CD14-positive monocyte (primary cell): ENCODE data around the gene SNU13. TPM values are rescaled to one million over a fixed set of nuclear protein-coding genes. Genes with fewer than 3 reads are reported as not detected.

Source experiments
- DNase-seq, 3 donors: peaks; one replicate each; pipeline ENCODE4 v3.0.0-alpha.2; 2011 to 2022
- H2AFZ ChIP-seq: 2 replicates; pipeline ENCODE4 v1.6.0; 2012; ENCODE audit warnings: mild to moderate bottlenecking, low read depth, low read length, inconsistent platforms; ENCODE audit not compliant: insufficient read depth, poor library complexity, severe bottlenecking
- H3K27ac ChIP-seq, 2 donors: 1 replicate in 1 of 2; 2 replicates in 1 of 2; pipeline ENCODE4 v1.5.1; 2012 to 2013; ENCODE audit warnings: low read length in 2 of 2, control low read depth in 1 of 2, inconsistent platforms in 1 of 2, low read depth in 1 of 2, mild to moderate bottlenecking in 1 of 2
- H3K27me3 ChIP-seq, 2 donors: one replicate each; pipeline versions ENCODE4 v1.6.0 to v1.6.1; 2011 to 2013; ENCODE audit warnings: low read length in 2 of 2; ENCODE audit not compliant: control insufficient read depth in 2 of 2, insufficient read depth in 2 of 2
- H3K36me3 ChIP-seq, 2 donors: replicated peaks in 1 of 2; 1 replicate in 1 of 2; 2 replicates in 1 of 2; pipeline versions ENCODE4 v1.5.1 to v1.6.1; 2012 to 2013; ENCODE audit warnings: low read length in 2 of 2, control low read depth in 1 of 2, inconsistent platforms in 1 of 2, mild to moderate bottlenecking in 1 of 2; ENCODE audit not compliant: insufficient read depth in 2 of 2, control insufficient read depth in 1 of 2
- H3K4me1 ChIP-seq, 2 donors: 1 replicate in 1 of 2; 2 replicates in 1 of 2; pipeline versions ENCODE4 v1.5.1 to v1.6.1; 2012 to 2013; ENCODE audit warnings: low read length in 2 of 2, control low read depth in 1 of 2, inconsistent platforms in 1 of 2, mild to moderate bottlenecking in 1 of 2, moderate library complexity in 1 of 2; ENCODE audit not compliant: insufficient read depth in 2 of 2, control insufficient read depth in 1 of 2
- H3K4me2 ChIP-seq: replicated peaks from 2 replicates; pipeline ENCODE3; 2012; ENCODE audit warnings: low read length, moderate library complexity, mild to moderate bottlenecking; ENCODE audit not compliant: poor library complexity, severe bottlenecking; ENCODE audit errors: extremely low read depth
- H3K4me3 ChIP-seq, 3 experiments: fragments of 200-600 bp in 1 of 3; sonication (generic) in 1 of 3; replicated peaks in 1 of 3; 1 replicate in 2 of 3; 2 replicates in 1 of 3; pipeline ENCODE4 v1.5.1; 2011 to 2013; ENCODE audit warnings: low read length in 3 of 3, mild to moderate bottlenecking in 3 of 3, control low read depth in 2 of 3, low read depth in 2 of 3, inconsistent platforms in 1 of 3, moderate library complexity in 1 of 3
- H3K79me2 ChIP-seq: 2 replicates; pipeline ENCODE4 v1.6.0; 2012; ENCODE audit warnings: mild to moderate bottlenecking, control low read depth, inconsistent platforms, low read length, moderate library complexity; ENCODE audit not compliant: insufficient read depth
- H3K9ac ChIP-seq: 2 replicates; pipeline ENCODE4 v1.6.0; 2017; ENCODE audit warnings: low read length, mild to moderate bottlenecking; ENCODE audit not compliant: insufficient read depth, poor library complexity, severe bottlenecking
- H3K9me3 ChIP-seq, 2 donors: replicated peaks in 1 of 2; 1 replicate in 1 of 2; 2 replicates in 1 of 2; pipeline versions ENCODE4 v1.5.1 to v1.6.1; 2012 to 2013; ENCODE audit warnings: low read length in 2 of 2, control low read depth in 1 of 2; ENCODE audit not compliant: control insufficient read depth in 1 of 2, insufficient read depth in 1 of 2
- H4K20me1 ChIP-seq: 2 replicates; pipeline ENCODE4 v1.6.0; 2012; ENCODE audit warnings: mild to moderate bottlenecking, low read length, control low read depth, moderate library complexity; ENCODE audit not compliant: insufficient read depth
- H3K27ac Mint-ChIP-seq, 7 donors: one replicate each; pipeline ENCODE4 v1.8.0; 2020; ENCODE audit warnings: mild to moderate bottlenecking in 7 of 7, mixed read lengths in 7 of 7, moderate library complexity in 6 of 7, inconsistent platforms in 2 of 7
- H3K27me3 Mint-ChIP-seq, 3 donors: one replicate each; pipeline ENCODE4 v1.8.0; 2021 to 2022; ENCODE audit warnings: low read depth in 3 of 3, mild to moderate bottlenecking in 3 of 3, mixed read lengths in 3 of 3, moderate library complexity in 3 of 3, inconsistent platforms in 1 of 3
- H3K36me3 Mint-ChIP-seq, 2 donors: one replicate each; pipeline ENCODE4 v1.8.0; 2020; ENCODE audit warnings: mixed read lengths in 2 of 2, inconsistent platforms in 1 of 2, mild to moderate bottlenecking in 1 of 2
- H3K4me1 Mint-ChIP-seq: one replicate; pipeline ENCODE4 v1.8.0; 2020; ENCODE audit warnings: mild to moderate bottlenecking, mixed read lengths
- H3K4me3 Mint-ChIP-seq, 2 donors: one replicate each; pipeline ENCODE4 v1.8.0; 2020; ENCODE audit warnings: mild to moderate bottlenecking in 2 of 2, mixed read lengths in 2 of 2, moderate library complexity in 1 of 2
- H3K9me3 Mint-ChIP-seq, 7 donors: one replicate each; pipeline ENCODE4 v1.8.0; 2020 to 2022; ENCODE audit warnings: mixed read lengths in 7 of 7, mild to moderate bottlenecking in 6 of 7, moderate library complexity in 6 of 7, inconsistent platforms in 2 of 7
- CTCF ChIP-seq: fragments of 200-600 bp; IDR thresholded peaks from one replicate; pipeline ENCODE4 v1.8.0; 2022; ENCODE audit warnings: antibody characterized with exemption, mild to moderate bottlenecking
- WGBS: methylation state at CpG from one replicate; pipeline ENCODE4 v1.1.5; 2013; ENCODE audit warnings: missing lambda C conversion rate; ENCODE audit not compliant: insufficient coverage; 5-methylcytosine and 5-hydroxymethylcytosine counted together
- intact Hi-C, 2 donors: fragments of 100-400 bp; cut with micrococcal nuclease; formaldehyde crosslinking; loops; one replicate each; pipeline versions ENCODE4 v1.15.0 to v1.15.1; 2023
- polyA plus RNA-seq, 3 donors: library from polyadenylated mRNA; depleted of rRNA in 1 of 3; unstranded in 2 of 3; stranded (reverse) in 1 of 3; fragments of 300-500 nt in 2 of 3; fragments of >200 nt in 1 of 3; fragmentation: Illumina TruSeq in 2 of 3; gene quantifications; 1 replicate in 2 of 3; 2 replicates in 1 of 3; pipeline ENCODE4 v1.2.3, GENCODE V29; 2012 to 2021
- small RNA-seq: library from RNA; depleted of rRNA; stranded (forward); fragments of <200 nt; gene quantifications from one replicate; pipeline ENCODE3, GENCODE V24; 2012; ENCODE audit warnings: low read depth; ENCODE audit not compliant: insufficient read length

The SNU13 gene
- polyA plus RNA-seq, 3 donors = 90.0 to 168 (median 168) TPM

GRCh38 chr22:41625577-41625976 is 63.1 kb downstream of the SNU13 start:
- peak overlapping the region in 1 of 7 donors; percentile 36 for H3K27ac Mint-ChIP-seq
- Histone ChIP-seq H3K9ac (no peak overlapping the region), H3K4me1 (peaks cover 9 to 11% of the 10 kb centered on the region in 2 donors), H3K27ac (no peak overlapping the region), H3K4me2 (no peak overlapping the region), H3K79me2 (peaks cover 81% of the 10 kb centered on the region), H3K4me3 (no peak overlapping the region), H3K36me3 (peaks cover 56 to 58% of the 10 kb centered on the region in 2 donors), H2AFZ (no peak overlapping the region), H3K27me3 (no peaks in the 10 kb centered on the region), H3K9me3 (no peaks in the 10 kb centered on the region), H4K20me1 (peaks cover 41% of the 10 kb centered on the region)
- H3K9me3 Mint-ChIP-seq = peaks cover 0 to 3% (median 0%) of the 10 kb centered on the region in 7 donors
- TF ChIP-seq CTCF = no peak
- peaks cover 53 to 85% of the 10 kb centered on the region in 2 donors for H3K36me3 Mint-ChIP-seq
- no peak for DNase-seq
- intact Hi-C loops = loop anchor here in 1 of 2 donors (10.0 kb wide), 4 partner anchors 151 to 989 kb away; partner anchors contain the start of genes POLDIP3 and TOB2
- H3K4me3 Mint-ChIP-seq = no peak overlapping the region
- H3K27me3 Mint-ChIP-seq = no peaks in the 10 kb centered on the region
- H3K4me1 Mint-ChIP-seq = peaks cover 8% of the 10 kb centered on the region
- WGBS = no CpG with 5 or more reads among the region's 7 CpGs

Small RNAs within 50 kb of the gene (small RNA-seq; reads per million reads assigned to genes)
- not detected for gene HMGN2P10
- not detected for gene RF00019
- gene RNU6-476P = not detected
- gene RNU6ATAC22P = not detected

Other genes starting within 250 kb of the SNU13 start
- gene TOB2, start 242.1 kb downstream of the SNU13 start, polyA plus RNA-seq = 10 to 100 TPM in 2 of 3 donors, 1 to 10 TPM in 1; 7.0 to 40.4 (median 11.5) TPM
- 10 to 100 TPM; 22.0 to 31.3 (median 26.3) TPM for gene PHF5A, start 220.2 kb downstream of the SNU13 start, polyA plus RNA-seq
- 10 to 100 TPM; 56.8 to 75.8 (median 64.2) TPM for gene ACO2, start 219.8 kb downstream of the SNU13 start, polyA plus RNA-seq
- 10 to 100 TPM in 2 of 3 donors, 1 to 10 TPM in 1; 9.4 to 19.0 (median 10.4) TPM for gene POLR3H, start 144.4 kb downstream of the SNU13 start, polyA plus RNA-seq
- not detected for gene CSDC2, start 127.9 kb downstream of the SNU13 start, polyA plus RNA-seq
- 10 to 100 TPM; 15.6 to 32.4 (median 23.5) TPM for gene PMM1, start 99.0 kb downstream of the SNU13 start, polyA plus RNA-seq
- 10 to 100 TPM; 15.8 to 33.7 (median 31.5) TPM for gene DESI1, start 67.8 kb downstream of the SNU13 start, polyA plus RNA-seq
- 100 to 1,000 TPM in 2 of 3 donors, 10 to 100 TPM in 1; 58.6 to 286 (median 267) TPM for gene XRCC6, start 67.6 kb downstream of the SNU13 start, polyA plus RNA-seq
- gene MEI1, start 10.6 kb upstream of the SNU13 start, polyA plus RNA-seq = 10 to 100 TPM; 12.3 to 40.0 (median 37.0) TPM
- 1 to 10 TPM; 2.1 to 5.3 (median 2.4) TPM for gene CCDC134, start 111.8 kb upstream of the SNU13 start, polyA plus RNA-seq
- gene SREBF2, start 144.2 kb upstream of the SNU13 start, polyA plus RNA-seq = 10 to 100 TPM; 22.2 to 25.1 (median 24.5) TPM
- gene SHISA8, start 226.2 kb upstream of the SNU13 start, polyA plus RNA-seq = not detected
- gene TNFRSF13C, start 237.9 kb upstream of the SNU13 start, polyA plus RNA-seq = under 1 TPM in 1 of 3 donors, not detected in 2; 0.25 TPM